ENCODE data around the gene STPG3. TPM values are rescaled to one million over a fixed set of nuclear protein-coding genes. Genes with fewer than 3 reads are reported as not detected.

Gene STPG3
- total and polyA plus RNA-seq, 2 of the 13 experiments (the other 11 are each of a cell fraction or from before 2014, with no cell fraction given) = not detected

DNA sequence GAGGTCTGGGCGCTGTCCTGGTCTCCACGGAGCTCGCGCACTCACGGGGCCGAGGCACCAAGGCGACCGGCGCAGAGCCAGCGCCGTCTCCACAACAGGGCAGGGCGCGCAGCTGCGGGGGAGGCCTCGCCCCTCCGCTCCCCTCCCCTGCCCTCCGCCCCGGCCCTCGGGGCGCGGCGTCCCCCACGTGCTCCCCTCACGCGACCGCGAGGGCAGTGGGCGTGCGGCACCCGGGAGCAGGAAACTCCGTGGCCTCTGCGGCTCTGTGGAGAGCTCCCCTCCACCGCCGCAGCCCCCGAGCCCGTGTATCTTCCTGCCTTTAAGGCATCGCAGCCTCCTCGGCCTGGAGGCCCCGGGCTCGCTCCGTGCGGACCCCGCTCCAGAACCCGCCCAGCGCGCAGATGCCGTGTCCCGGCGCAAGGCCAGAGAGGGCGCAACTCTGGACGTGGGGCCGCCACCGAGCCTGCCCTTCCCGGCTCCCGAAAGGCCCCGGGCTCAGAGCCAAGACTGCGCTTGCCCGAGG is 10.7 kb upstream of the STPG3 start (continued):
- no peak for TF ChIP-seq MLLT10 (CRISPR knock-in tag; IDR thresholded peaks at IDR 0.05)
- TF ChIP-seq NFE2L1 (CRISPR knock-in tag; IDR thresholded peaks at IDR 0.05; ENCODE audit: borderline replicate concordance) = 0 out of 2 replicates have a peak, but pooled peaks have one; percentile 82
- no peak for TF ChIP-seq MEF2D (CRISPR knock-in tag; IDR thresholded peaks at IDR 0.05)
- no peak for TF ChIP-seq SUZ12 (IDR thresholded peaks at IDR 0.05; ENCODE audit: low read depth, low read length)
- 0 out of 2 replicates have a peak, but pooled peaks have one; percentile 70 for TF ChIP-seq ZNF724P (CRISPR knock-in tag; IDR thresholded peaks at IDR 0.05; ENCODE audit: borderline replicate concordance)
- no peak for TF ChIP-seq ZNF737 (CRISPR knock-in tag; IDR thresholded peaks at IDR 0.05; ENCODE audit: borderline replicate concordance)
- no peak for TF ChIP-seq GABPA (IDR thresholded peaks at IDR 0.05; ENCODE audit: low read depth, low read length)
- no peak for TF ChIP-seq GABPA (CRISPR knock-in tag; IDR thresholded peaks at IDR 0.05; ENCODE audit: low read depth)
- TF ChIP-seq ARID2 (CRISPR knock-in tag; IDR thresholded peaks at IDR 0.05; ENCODE audit: borderline replicate concordance) = no peak
- TF ChIP-seq, protein P1, sequence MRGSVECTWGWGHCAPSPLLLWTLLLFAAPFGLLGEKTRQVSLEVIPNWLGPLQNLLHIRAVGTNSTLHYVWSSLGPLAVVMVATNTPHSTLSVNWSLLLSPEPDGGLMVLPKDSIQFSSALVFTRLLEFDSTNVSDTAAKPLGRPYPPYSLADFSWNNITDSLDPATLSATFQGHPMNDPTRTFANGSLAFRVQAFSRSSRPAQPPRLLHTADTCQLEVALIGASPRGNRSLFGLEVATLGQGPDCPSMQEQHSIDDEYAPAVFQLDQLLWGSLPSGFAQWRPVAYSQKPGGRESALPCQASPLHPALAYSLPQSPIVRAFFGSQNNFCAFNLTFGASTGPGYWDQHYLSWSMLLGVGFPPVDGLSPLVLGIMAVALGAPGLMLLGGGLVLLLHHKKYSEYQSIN (CRISPR knock-in tag; IDR thresholded peaks at IDR 0.05; ENCODE audit: borderline replicate concordance) = no peak
- TF ChIP-seq, protein P2, sequence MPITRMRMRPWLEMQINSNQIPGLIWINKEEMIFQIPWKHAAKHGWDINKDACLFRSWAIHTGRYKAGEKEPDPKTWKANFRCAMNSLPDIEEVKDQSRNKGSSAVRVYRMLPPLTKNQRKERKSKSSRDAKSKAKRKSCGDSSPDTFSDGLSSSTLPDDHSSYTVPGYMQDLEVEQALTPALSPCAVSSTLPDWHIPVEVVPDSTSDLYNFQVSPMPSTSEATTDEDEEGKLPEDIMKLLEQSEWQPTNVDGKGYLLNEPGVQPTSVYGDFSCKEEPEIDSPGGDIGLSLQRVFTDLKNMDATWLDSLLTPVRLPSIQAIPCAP (CRISPR knock-in tag; IDR thresholded peaks at IDR 0.05; ENCODE audit: low read depth) = no peak
- no peak for TF ChIP-seq HIVEP1 (CRISPR knock-in tag; IDR thresholded peaks at IDR 0.05)
- TF ChIP-seq, protein P3, sequence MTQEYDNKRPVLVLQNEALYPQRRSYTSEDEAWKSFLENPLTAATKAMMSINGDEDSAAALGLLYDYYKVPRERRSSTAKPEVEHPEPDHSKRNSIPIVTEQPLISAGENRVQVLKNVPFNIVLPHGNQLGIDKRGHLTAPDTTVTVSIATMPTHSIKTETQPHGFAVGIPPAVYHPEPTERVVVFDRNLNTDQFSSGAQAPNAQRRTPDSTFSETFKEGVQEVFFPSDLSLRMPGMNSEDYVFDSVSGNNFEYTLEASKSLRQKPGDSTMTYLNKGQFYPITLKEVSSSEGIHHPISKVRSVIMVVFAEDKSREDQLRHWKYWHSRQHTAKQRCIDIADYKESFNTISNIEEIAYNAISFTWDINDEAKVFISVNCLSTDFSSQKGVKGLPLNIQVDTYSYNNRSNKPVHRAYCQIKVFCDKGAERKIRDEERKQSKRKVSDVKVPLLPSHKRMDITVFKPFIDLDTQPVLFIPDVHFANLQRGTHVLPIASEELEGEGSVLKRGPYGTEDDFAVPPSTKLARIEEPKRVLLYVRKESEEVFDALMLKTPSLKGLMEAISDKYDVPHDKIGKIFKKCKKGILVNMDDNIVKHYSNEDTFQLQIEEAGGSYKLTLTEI (CRISPR knock-in tag; conservative IDR thresholded peaks at IDR 0.05) = no peak
- peak; percentile 63 for TF ChIP-seq ZZZ3 (CRISPR knock-in tag; IDR thresholded peaks at IDR 0.05; ENCODE audit: borderline replicate concordance)
- TF ChIP-seq RBFOX2 (IDR thresholded peaks at IDR 0.05; ENCODE audit: low read depth, low read length) = peak; percentile 68; the same call in 1 of the 2 replicates
- TF ChIP-seq, protein P4, sequence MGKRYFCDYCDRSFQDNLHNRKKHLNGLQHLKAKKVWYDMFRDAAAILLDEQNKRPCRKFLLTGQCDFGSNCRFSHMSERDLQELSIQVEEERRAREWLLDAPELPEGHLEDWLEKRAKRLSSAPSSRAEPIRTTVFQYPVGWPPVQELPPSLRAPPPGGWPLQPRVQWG (CRISPR knock-in tag; IDR thresholded peaks at IDR 0.05; ENCODE audit: borderline replicate concordance, low read depth) = no peak
- TF ChIP-seq, protein P5, sequence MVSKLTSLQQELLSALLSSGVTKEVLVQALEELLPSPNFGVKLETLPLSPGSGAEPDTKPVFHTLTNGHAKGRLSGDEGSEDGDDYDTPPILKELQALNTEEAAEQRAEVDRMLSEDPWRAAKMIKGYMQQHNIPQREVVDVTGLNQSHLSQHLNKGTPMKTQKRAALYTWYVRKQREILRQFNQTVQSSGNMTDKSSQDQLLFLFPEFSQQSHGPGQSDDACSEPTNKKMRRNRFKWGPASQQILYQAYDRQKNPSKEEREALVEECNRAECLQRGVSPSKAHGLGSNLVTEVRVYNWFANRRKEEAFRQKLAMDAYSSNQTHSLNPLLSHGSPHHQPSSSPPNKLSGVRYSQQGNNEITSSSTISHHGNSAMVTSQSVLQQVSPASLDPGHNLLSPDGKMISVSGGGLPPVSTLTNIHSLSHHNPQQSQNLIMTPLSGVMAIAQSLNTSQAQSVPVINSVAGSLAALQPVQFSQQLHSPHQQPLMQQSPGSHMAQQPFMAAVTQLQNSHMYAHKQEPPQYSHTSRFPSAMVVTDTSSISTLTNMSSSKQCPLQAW (CRISPR knock-in tag; IDR thresholded peaks at IDR 0.05) = no peak
- peak; percentile 89; the same call in 1 of the 2 replicates for TF ChIP-seq MTA1 (CRISPR knock-in tag; IDR thresholded peaks at IDR 0.05; ENCODE audit: borderline replicate concordance)
- TF ChIP-seq ZBTB7A (CRISPR knock-in tag; IDR thresholded peaks at IDR 0.05) = peak; percentile 89
- TF ChIP-seq ZNF567 (CRISPR knock-in tag; IDR thresholded peaks at IDR 0.05; ENCODE audit: borderline replicate concordance) = no peak
- no peak for TF ChIP-seq FOXA1 (IDR thresholded peaks at IDR 0.05)
- TF ChIP-seq FOXA1 (CRISPR knock-in tag; IDR thresholded peaks at IDR 0.05) = no peak
- no peak for TF ChIP-seq FOSL1 (CRISPR knock-in tag; IDR thresholded peaks at IDR 0.05; ENCODE audit: borderline replicate concordance)
- TF ChIP-seq ZNF3 (CRISPR knock-in tag; IDR thresholded peaks at IDR 0.05) = no peak
- TF ChIP-seq, protein P6, sequence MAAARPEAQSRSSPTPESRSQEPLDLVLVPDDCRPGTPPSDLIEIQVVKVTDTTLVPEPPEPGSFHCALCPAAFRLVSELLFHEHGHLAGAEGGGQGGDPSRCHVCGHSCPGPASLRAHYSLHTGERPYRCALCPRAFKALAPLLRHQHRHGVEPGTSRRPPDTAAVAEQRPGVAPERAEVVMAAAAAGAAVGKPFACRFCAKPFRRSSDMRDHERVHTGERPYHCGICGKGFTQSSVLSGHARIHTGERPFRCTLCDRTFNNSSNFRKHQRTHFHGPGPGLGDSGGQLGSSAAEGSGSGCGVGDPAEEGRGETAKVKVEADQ (CRISPR knock-in tag; IDR thresholded peaks at IDR 0.05; ENCODE audit: borderline replicate concordance) = peak; percentile 55; the same call in 1 of the 2 replicates

Data from HepG2 (cell line).